ENCODE results near the gene ARHGEF1. TPM values are rescaled to one million over a fixed set of nuclear protein-coding genes. Genes with fewer than 3 reads are reported as not detected.

Gene ARHGEF1
- total RNA-seq, 1 experiment from 2014 or later = 163 TPM

DNA sequence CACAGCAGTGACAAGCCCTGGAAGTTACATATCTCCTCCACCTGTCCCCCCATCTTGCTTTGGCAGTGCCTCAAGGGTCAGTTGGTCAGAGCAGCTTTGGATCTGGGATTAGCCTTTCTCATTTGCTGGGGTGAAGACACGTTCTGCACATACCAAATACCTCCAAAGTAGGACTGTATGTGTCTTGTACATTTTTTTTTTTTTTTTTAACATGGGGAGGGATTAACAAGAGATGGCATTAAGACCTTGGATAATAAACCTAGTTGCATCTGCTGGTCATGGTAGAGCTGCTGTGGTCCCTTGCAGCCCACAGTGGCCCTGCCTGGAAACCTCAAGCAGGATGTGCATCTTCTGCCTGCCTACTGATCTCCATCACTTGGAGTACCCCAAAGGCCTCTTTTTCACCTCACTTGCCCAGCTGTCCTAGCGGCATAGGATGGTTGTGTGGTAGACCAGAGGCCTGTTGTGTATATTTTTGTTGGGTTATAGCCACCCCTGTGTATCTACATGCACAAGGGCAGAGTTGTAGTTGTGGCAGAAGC, 20.5 kb upstream of the ARHGEF1 start:
- peak overlapping the region; percentile 80 for H3K4me3 Mint-ChIP-seq (ENCODE audit: low read depth, unreplicated experiment)
- H3K27ac Mint-ChIP-seq (ENCODE audit: unreplicated experiment) = no peak overlapping the region
- peaks cover 83% of the 10 kb centered on the region for H3K36me3 Mint-ChIP-seq (ENCODE audit: insufficient read depth, unreplicated experiment)
- TF ChIP-seq CTCF (IDR thresholded peaks at IDR 0.05; ENCODE audit: unreplicated experiment) = no peak
- DNase-seq = no peak
- intact Hi-C loops (cut with micrococcal nuclease; ENCODE audit: unreplicated experiment) = no loop called here
- H3K4me1 Mint-ChIP-seq (ENCODE audit: low read depth, unreplicated experiment) = peaks cover 43% of the 10 kb centered on the region
- H3K27me3 Mint-ChIP-seq (ENCODE audit: unreplicated experiment) = no peaks in the 10 kb centered on the region
- H3K9me3 Mint-ChIP-seq (ENCODE audit: low read depth, unreplicated experiment) = no peaks in the 10 kb centered on the region
- BruUV-seq (replicated peaks) = no TSS peak
- CTCF ChIA-PET = interaction anchor here (0.7 kb wide), 1 partner anchor 25 kb away, joined by 3 read pairs; no protein-coding TSS in a partner anchor

- DNase-seq = no peak
- intact Hi-C loops (cut with micrococcal nuclease; ENCODE audit: unreplicated experiment) = no loop called here
- no peak for TF ChIP-seq CTCF (IDR thresholded peaks at IDR 0.05; ENCODE audit: unreplicated experiment)
- no peaks in the 10 kb centered on the region for H3K9me3 Mint-ChIP-seq (ENCODE audit: low read depth, unreplicated experiment)
- H3K4me1 Mint-ChIP-seq (ENCODE audit: low read depth, unreplicated experiment) = peaks cover 52% of the 10 kb centered on the region
- H3K27me3 Mint-ChIP-seq (ENCODE audit: unreplicated experiment) = no peaks in the 10 kb centered on the region
- no TSS peak for BruUV-seq (replicated peaks)
- peak overlapping the region; percentile 12 for H3K27ac Mint-ChIP-seq (ENCODE audit: unreplicated experiment)
- CTCF ChIA-PET = interaction anchor here (0.7 kb wide), 1 partner anchor 24 kb away, joined by 3 read pairs; no protein-coding TSS in a partner anchor
- no peak overlapping the region for H3K4me3 Mint-ChIP-seq (ENCODE audit: low read depth, unreplicated experiment)
- peaks cover 92% of the 10 kb centered on the region for H3K36me3 Mint-ChIP-seq (ENCODE audit: insufficient read depth, unreplicated experiment)
Measured at GRCh38 chr19:41863209-41863931, 19.6 kb upstream of the ARHGEF1 start.

- no peak for DNase-seq
- Mint-ChIP-seq H3K27ac (ENCODE audit: unreplicated experiment) (no peak overlapping the region), H3K36me3 (ENCODE audit: insufficient read depth, unreplicated experiment) (peaks cover 98% of the 10 kb centered on the region), H3K27me3 (ENCODE audit: unreplicated experiment) (no peaks in the 10 kb centered on the region), H3K4me1 (ENCODE audit: low read depth, unreplicated experiment) (peaks cover 60% of the 10 kb centered on the region), H3K9me3 (ENCODE audit: low read depth, unreplicated experiment) (no peaks in the 10 kb centered on the region), H3K4me3 (ENCODE audit: low read depth, unreplicated experiment) (no peak overlapping the region)
- CTCF ChIA-PET = interaction anchor here (0.6 kb wide), 1 partner anchor 17 kb away, joined by 4 read pairs; no protein-coding TSS in a partner anchor
- TF ChIP-seq CTCF (IDR thresholded peaks at IDR 0.05; ENCODE audit: unreplicated experiment) = no peak
- no TSS peak for BruUV-seq (replicated peaks)
- intact Hi-C loops (cut with micrococcal nuclease; ENCODE audit: unreplicated experiment) = no loop called here
Measured at GRCh38 chr19:41864374-41864773, 18.6 kb upstream of the ARHGEF1 start.

- CTCF ChIA-PET = no interaction called here
- Mint-ChIP-seq H3K27me3 (ENCODE audit: unreplicated experiment) (no peaks in the 10 kb centered on the region), H3K4me3 (ENCODE audit: low read depth, unreplicated experiment) (no peak overlapping the region)
Measured at GRCh38 chr19:41866284-41866683, 16.7 kb upstream of the ARHGEF1 start.

More at GRCh38 chr19:41866284-41866683, 16.7 kb upstream of the ARHGEF1 start:
- DNase-seq = no peak
- TF ChIP-seq CTCF (IDR thresholded peaks at IDR 0.05; ENCODE audit: unreplicated experiment) = no peak
- peak overlapping the region; percentile 69 for H3K27ac Mint-ChIP-seq (ENCODE audit: unreplicated experiment)
- peaks cover 59% of the 10 kb centered on the region for H3K4me1 Mint-ChIP-seq (ENCODE audit: low read depth, unreplicated experiment)
- no TSS peak for BruUV-seq (replicated peaks)
- H3K36me3 Mint-ChIP-seq (ENCODE audit: insufficient read depth, unreplicated experiment) = peaks cover 97% of the 10 kb centered on the region
- intact Hi-C loops (cut with micrococcal nuclease; ENCODE audit: unreplicated experiment) = no loop called here
- H3K9me3 Mint-ChIP-seq (ENCODE audit: low read depth, unreplicated experiment) = no peaks in the 10 kb centered on the region
